AG04450 (cell line): ENCODE results near the gene SHROOM4. TPM values are rescaled to one million over a fixed set of nuclear protein-coding genes. Genes with fewer than 3 reads are reported as not detected.

ENCODE experiments used
- CTCF ChIA-PET: fragments of 300-600, 350-600 bp; formaldehyde crosslinking; extraction: SDS; loops from one replicate; lab custom pipeline; 2022; ENCODE audit warnings: antibody characterized with exemption, inconsistent platforms; lab: Charles Lee
- POLR2A ChIA-PET: fragments of 350-600 bp; formaldehyde crosslinking; extraction: SDS; loops from one replicate; lab custom pipeline; 2021; ENCODE audit warnings: antibody characterized with exemption, inconsistent platforms; lab: Yijun Ruan, JAX
- DNase-seq: peaks from one replicate; pipeline ENCODE4 v3.0.0-alpha.2; 2011; ENCODE audit warnings: low read depth, low spot score
- H3K27ac ChIP-seq: one replicate; pipeline ENCODE4 v1.5.1; 2012; ENCODE audit warnings: low read depth, low read length, control low read depth
- H3K27me3 ChIP-seq: one replicate; pipeline ENCODE4 v1.6.0; 2012; ENCODE audit warnings: low read length; ENCODE audit not compliant: control insufficient read depth, insufficient read depth
- H3K4me3 ChIP-seq: 2 replicates; pipeline ENCODE4 v1.5.1; 2011; ENCODE audit warnings: mild to moderate bottlenecking, low read depth, low read length, control low read depth
- H3K9me3 ChIP-seq: 2 replicates; pipeline ENCODE4 v1.5.1; 2012; ENCODE audit warnings: low read length; ENCODE audit not compliant: control insufficient read depth, insufficient read depth
- polyA plus RNA-seq: library from polyadenylated mRNA; depleted of rRNA; stranded (reverse); fragments of >200 nt; gene quantifications from 2 replicates; pipeline ENCODE4 v1.2.3, GENCODE V29; 2011
- TF ChIP-seq, protein P1 (sequence below): IDR thresholded peaks from 2 replicates; pipeline ENCODE4 v1.5.1; 2011; ENCODE audit warnings: low read depth, low read length, control low read depth, inconsistent platforms

Gene SHROOM4
- polyA plus RNA-seq, 1 experiment: 1.0 TPM

DNA sequence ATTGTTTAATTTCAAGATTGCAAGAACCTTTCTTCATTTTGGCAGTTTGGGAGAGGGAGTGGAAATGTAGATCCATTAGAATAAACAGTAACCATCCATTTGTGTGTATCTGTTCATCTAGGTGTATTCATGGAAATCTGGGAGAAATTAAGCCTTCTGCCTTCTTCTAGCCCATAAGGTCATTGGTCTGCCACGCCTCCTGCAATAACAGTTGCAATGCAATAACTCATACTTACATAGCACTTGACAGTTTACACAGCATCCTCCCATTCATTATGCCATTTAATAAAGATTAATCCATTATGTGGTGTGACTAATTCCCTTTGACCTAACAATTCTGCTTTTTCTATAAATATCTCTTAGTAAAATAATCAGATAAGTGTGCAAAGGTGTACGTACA is 42.6 kb downstream of the SHROOM4 start:
- ChIA-PET POLR2A (no interaction called here), CTCF (no interaction called here)
- H3K27me3 ChIP-seq: no peaks in the 10 kb centered on the region
- no peak overlapping the region for H3K27ac ChIP-seq
- no peaks in the 10 kb centered on the region for H3K9me3 ChIP-seq
- TF ChIP-seq, protein P1, sequence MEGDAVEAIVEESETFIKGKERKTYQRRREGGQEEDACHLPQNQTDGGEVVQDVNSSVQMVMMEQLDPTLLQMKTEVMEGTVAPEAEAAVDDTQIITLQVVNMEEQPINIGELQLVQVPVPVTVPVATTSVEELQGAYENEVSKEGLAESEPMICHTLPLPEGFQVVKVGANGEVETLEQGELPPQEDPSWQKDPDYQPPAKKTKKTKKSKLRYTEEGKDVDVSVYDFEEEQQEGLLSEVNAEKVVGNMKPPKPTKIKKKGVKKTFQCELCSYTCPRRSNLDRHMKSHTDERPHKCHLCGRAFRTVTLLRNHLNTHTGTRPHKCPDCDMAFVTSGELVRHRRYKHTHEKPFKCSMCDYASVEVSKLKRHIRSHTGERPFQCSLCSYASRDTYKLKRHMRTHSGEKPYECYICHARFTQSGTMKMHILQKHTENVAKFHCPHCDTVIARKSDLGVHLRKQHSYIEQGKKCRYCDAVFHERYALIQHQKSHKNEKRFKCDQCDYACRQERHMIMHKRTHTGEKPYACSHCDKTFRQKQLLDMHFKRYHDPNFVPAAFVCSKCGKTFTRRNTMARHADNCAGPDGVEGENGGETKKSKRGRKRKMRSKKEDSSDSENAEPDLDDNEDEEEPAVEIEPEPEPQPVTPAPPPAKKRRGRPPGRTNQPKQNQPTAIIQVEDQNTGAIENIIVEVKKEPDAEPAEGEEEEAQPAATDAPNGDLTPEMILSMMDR: no peak
- DNase-seq: no peak
- H3K4me3 ChIP-seq: no peak overlapping the region

DNA sequence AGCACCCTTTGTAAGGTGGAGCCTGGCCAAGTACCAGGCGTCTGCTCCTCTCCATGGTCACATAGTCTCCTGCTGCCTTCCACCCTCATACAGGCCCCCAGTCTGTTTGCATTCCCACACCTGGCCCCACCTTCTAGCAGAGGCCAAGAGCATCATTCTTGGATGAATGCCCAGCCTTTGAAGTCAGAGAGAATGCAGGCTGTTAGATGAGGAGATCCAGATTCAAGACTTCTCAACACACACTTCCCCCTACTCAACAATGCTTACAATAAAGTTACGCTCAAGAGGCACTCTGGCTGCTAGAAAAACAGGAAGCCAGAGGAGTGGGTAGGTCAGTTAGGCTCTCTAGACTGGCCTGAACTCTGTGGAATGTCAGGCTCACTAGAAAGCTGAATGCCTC is 43.3 kb downstream of the SHROOM4 start:
- Histone ChIP-seq H3K27ac (no peak overlapping the region), H3K9me3 (no peaks in the 10 kb centered on the region), H3K4me3 (no peak overlapping the region), H3K27me3 (no peaks in the 10 kb centered on the region)
- ChIA-PET CTCF (interaction anchor here (0.6 kb wide), 1 partner anchor 30 kb away, joined by 6 read pairs; no protein-coding TSS in a partner anchor), POLR2A (no interaction called here)
- TF ChIP-seq, protein P1: no peak
- no peak for DNase-seq

DNA sequence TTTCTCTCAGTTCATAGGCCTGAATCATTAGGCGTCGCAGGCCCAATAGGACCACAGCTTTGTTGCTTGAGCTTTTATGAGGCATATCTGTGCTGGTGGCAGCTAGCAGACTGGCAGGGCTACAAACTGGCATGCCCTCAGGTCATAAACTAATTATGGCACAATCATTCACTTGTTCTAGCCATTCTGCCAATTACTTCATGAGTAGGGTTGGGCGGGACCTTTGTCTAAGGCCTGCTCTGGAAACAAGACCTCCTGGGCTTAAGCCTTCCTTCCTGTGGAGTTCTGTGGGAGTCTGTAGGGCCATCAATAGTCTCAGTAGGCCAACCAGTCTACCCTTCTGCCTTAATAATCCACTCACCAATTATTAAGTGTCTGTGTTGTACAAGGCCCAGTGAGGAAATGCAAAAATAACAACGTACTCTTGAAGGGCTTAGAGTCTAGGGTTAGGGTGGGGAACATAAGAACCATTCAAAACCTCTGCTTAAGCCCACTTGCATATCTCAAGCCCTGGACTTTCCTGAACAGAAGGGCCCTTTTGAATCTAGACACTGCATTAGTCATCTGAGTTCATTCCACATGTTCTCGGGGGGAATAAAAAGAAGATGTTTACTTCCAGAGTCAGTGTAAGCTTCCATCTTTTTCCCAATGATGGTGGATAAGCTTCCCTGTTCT is 44.5 kb downstream of the SHROOM4 start:
- CTCF ChIA-PET: no interaction called here

DNA sequence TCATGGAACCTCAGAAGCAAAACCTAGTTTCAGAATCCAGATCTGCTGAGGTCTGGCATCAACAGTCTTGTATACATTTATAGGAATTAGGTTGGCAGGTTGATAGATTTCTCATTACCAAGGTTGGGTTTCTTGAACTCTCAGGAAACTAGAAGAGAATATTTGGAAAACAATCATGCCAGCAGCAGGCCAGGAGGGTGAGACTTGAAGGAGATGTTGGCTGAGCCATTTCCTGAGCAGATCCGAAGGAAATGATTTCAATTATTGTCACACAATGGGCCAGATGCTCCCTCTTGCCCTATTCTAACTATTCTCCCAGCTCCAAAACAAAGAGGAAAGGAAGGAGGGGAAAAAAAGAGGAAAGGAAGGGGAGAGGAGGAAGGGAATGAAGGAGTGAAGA is 45.2 kb downstream of the SHROOM4 start:
- POLR2A ChIA-PET: no interaction called here
- H3K27me3 ChIP-seq: no peaks in the 10 kb centered on the region
- no peak overlapping the region for H3K27ac ChIP-seq
- CTCF ChIA-PET: interaction anchor here (1.0 kb wide), 1 partner anchor 78 kb away, joined by 4 read pairs; no protein-coding TSS in a partner anchor
- DNase-seq: no peak
- TF ChIP-seq, protein P1: no peak
- no peaks in the 10 kb centered on the region for H3K9me3 ChIP-seq
- H3K4me3 ChIP-seq: no peak overlapping the region

More for the DNA sequence above, 44.5 kb downstream of the SHROOM4 start:
- no peak for DNase-seq
- TF ChIP-seq, protein P1: no peak
- Histone ChIP-seq H3K27ac (no peak overlapping the region), H3K27me3 (no peaks in the 10 kb centered on the region), H3K9me3 (no peaks in the 10 kb centered on the region), H3K4me3 (no peak overlapping the region)
- POLR2A ChIA-PET: no interaction called here

DNA sequence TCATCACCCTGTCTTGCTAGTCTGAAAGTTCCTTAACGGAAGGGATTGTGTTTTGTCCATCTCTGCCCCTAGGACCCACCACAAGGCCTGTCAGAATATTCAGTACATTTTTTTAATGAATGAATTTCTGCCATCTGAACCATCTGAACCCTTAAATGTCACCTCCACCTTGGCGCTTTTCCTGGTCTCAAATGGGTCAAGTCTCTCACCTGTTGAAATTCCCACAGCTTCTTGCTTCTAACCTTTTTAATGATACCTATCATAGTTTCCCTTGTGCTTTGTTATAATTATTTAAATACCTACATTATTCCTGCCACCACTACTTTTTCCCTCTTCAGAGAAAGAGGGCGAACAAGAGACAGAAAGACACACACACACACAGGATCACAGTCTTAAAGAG is 48.0 kb downstream of the SHROOM4 start:
- Histone ChIP-seq H3K9me3 (no peaks in the 10 kb centered on the region), H3K27me3 (no peaks in the 10 kb centered on the region), H3K4me3 (no peak overlapping the region), H3K27ac (no peak overlapping the region)
- TF ChIP-seq, protein P1: no peak
- CTCF ChIA-PET: no interaction called here
- POLR2A ChIA-PET: no interaction called here
- no peak for DNase-seq
